A549 (cell line): ENCODE measurements around the gene CTSK. TPM values are rescaled to one million over a fixed set of nuclear protein-coding genes. Genes with fewer than 3 reads are reported as not detected.
"Not testable (repeated sequence)": the region's sequence is repeated elsewhere in the genome, so short reads cannot be mapped to it uniquely, and the experiment has no call there.

ENCODE experiments used
- ATAC-seq, 2 experiments: fragments of 200-7000 bp in 1 of 2; fragments of >200 bp in 1 of 2; cut with Nextera tagmentation in 1 of 2; cut with Tn5 transposase in 1 of 2; 3 replicates each; pipeline versions ENCODE4 v1.8.0 to v1.9.1; 2018 to 2020; ENCODE audit warnings: mild to moderate bottlenecking in 1 of 2, moderate library complexity in 1 of 2
- CTCF ChIA-PET: fragments of 300-600 bp; sonication (Branson Sonifier 250); formaldehyde crosslinking; extraction: SDS; loops from one replicate; lab custom pipeline; 2021; ENCODE audit warnings: antibody characterized with exemption, inconsistent platforms; lab: Yijun Ruan, JAX
- POLR2A ChIA-PET: fragments of 350-600 bp; formaldehyde crosslinking; extraction: SDS; loops from one replicate; lab custom pipeline; 2021; ENCODE audit warnings: antibody characterized with exemption, inconsistent platforms; lab: Yijun Ruan, JAX
- DNase-seq, 2 experiments: peaks; one replicate each; pipeline versions ENCODE4 v3.0.0 to v3.0.0-alpha.2; 2011 to 2016; ENCODE audit warnings: low read depth in 1 of 2, low spot score in 1 of 2
- FAIRE-seq: peaks from 2 replicates; lab custom pipeline; 2011; peaks lifted over from hg19 to GRCh38; lab: Jason Lieb, UNC
- H3K27ac ChIP-seq, 2 experiments: fragments of >200 bp; sonication (Bioruptor Twin); formaldehyde crosslinking; 3 replicates each; pipeline ENCODE4 v1.5.1; 2016 to 2017
- H3K4me1 ChIP-seq: fragments of >200 bp; sonication (Bioruptor Twin); formaldehyde crosslinking; 3 replicates; pipeline ENCODE4 v1.6.1; 2016
- H3K4me2 ChIP-seq: fragments of >200 bp; sonication (Bioruptor Twin); formaldehyde crosslinking; 3 replicates; pipeline ENCODE4 v1.6.1; 2016
- H3K4me3 ChIP-seq: fragments of >200 bp; sonication (Bioruptor Twin); formaldehyde crosslinking; 3 replicates; pipeline ENCODE4 v1.5.1; 2016
- H3K9me3 ChIP-seq: fragments of >200 bp; sonication (Bioruptor Twin); formaldehyde crosslinking; 3 replicates; pipeline ENCODE4 v1.6.1; 2016
- BCL3 ChIP-seq: fragments of >200 bp; sonication (Bioruptor Twin); formaldehyde crosslinking; IDR thresholded peaks from 3 replicates; pipeline ENCODE4 v1.6.1; 2016
- CBX8 ChIP-seq: fragments of 200-600 bp; sonication (generic); IDR thresholded peaks from 2 replicates; pipeline ENCODE4 v1.6.1; 2016
- CEBPB ChIP-seq, 2 experiments: fragments of >200 bp in 1 of 2; sonication (Bioruptor Twin) in 1 of 2; formaldehyde crosslinking in 1 of 2; IDR thresholded peaks; 2 replicates each; pipeline ENCODE4 v1.6.1; 2012 to 2016
- CHD2 ChIP-seq: fragments of 150-350 bp; IDR thresholded peaks from 2 replicates; pipeline ENCODE4 v1.6.1; 2014; ENCODE audit warnings: low read length; ENCODE audit not compliant: partially characterized antibody
- CHD4 ChIP-seq: fragments of 200-600 bp; sonication (generic); IDR thresholded peaks from 2 replicates; pipeline ENCODE4 v1.6.1; 2016; ENCODE audit warnings: antibody characterized with exemption, mild to moderate bottlenecking, borderline replicate concordance
- CTCF ChIP-seq: fragments of >200 bp; sonication (Bioruptor Twin); formaldehyde crosslinking; IDR thresholded peaks from 3 replicates; pipeline ENCODE4 v1.5.1; 2016
- EP300 ChIP-seq, 2 experiments: fragments of >200 bp; sonication (Bioruptor Twin); formaldehyde crosslinking; IDR thresholded peaks; 2 replicates in 1 of 2; 3 replicates in 1 of 2; pipeline ENCODE4 v1.6.1; 2016 to 2017
- ESRRA ChIP-seq: fragments of 150-350 bp; IDR thresholded peaks from 2 replicates; pipeline ENCODE4 v1.6.1; 2014; ENCODE audit warnings: mild to moderate bottlenecking, low read length, borderline replicate concordance
- FOXS1 ChIP-seq: fragments of 250-450 bp; sonication (Bioruptor Pico); IDR thresholded peaks from 2 replicates; pipeline ENCODE4 v1.5.0; 2020; ENCODE audit warnings: mild to moderate bottlenecking, moderate library complexity
- HEYL ChIP-seq: fragments of 250-450 bp; sonication (Bioruptor Pico); IDR thresholded peaks from 2 replicates; pipeline ENCODE4 v1.8.0; 2021; ENCODE audit warnings: mild to moderate bottlenecking, moderate library complexity
- HMGXB4 ChIP-seq: fragments of 250-450 bp; sonication (Bioruptor Pico); IDR thresholded peaks from 2 replicates; pipeline ENCODE4 v1.5.0; 2021; ENCODE audit warnings: mild to moderate bottlenecking, moderate library complexity, borderline replicate concordance
- HOXA7 ChIP-seq: fragments of 250-450 bp; sonication (Bioruptor Pico); IDR thresholded peaks from 2 replicates; pipeline ENCODE4 v1.5.0; 2020; ENCODE audit warnings: mild to moderate bottlenecking, moderate library complexity
- HOXB5 ChIP-seq: fragments of 250-450 bp; sonication (Bioruptor Pico); IDR thresholded peaks from 2 replicates; pipeline ENCODE4 v1.5.0; 2020; ENCODE audit warnings: mild to moderate bottlenecking, moderate library complexity
- JUNB ChIP-seq: fragments of >200 bp; sonication (Bioruptor Twin); formaldehyde crosslinking; IDR thresholded peaks from 2 replicates; pipeline ENCODE4 v1.6.1; 2016
- KDM5A ChIP-seq: fragments of 200-600 bp; sonication (generic); IDR thresholded peaks from 2 replicates; pipeline ENCODE4 v1.6.1; 2016; ENCODE audit warnings: antibody characterized with exemption, mild to moderate bottlenecking
- MAX ChIP-seq: IDR thresholded peaks from 2 replicates; pipeline ENCODE4 v1.6.1; 2012
- MYC ChIP-seq: IDR thresholded peaks from 2 replicates; pipeline ENCODE4 v1.6.1; 2012; ENCODE audit warnings: mild to moderate bottlenecking, inconsistent platforms, low read length, improper control_type of control experiment, borderline replicate concordance
- NPAS2 ChIP-seq: fragments of 250-450 bp; sonication (Bioruptor Pico); IDR thresholded peaks from 2 replicates; pipeline ENCODE4 v1.8.0; 2022; ENCODE audit warnings: mild to moderate bottlenecking, moderate library complexity, borderline replicate concordance
- PHF8 ChIP-seq: fragments of 200-600 bp; sonication (generic); IDR thresholded peaks from 2 replicates; pipeline ENCODE4 v1.6.1; 2016; ENCODE audit warnings: low read depth, mild to moderate bottlenecking, antibody characterized with exemption, moderate library complexity, borderline replicate concordance
- POLR2A ChIP-seq: IDR thresholded peaks from 2 replicates; pipeline ENCODE4 v1.6.1; 2012; ENCODE audit warnings: mild to moderate bottlenecking, low read length
- RCOR1 ChIP-seq: fragments of 150-350 bp; IDR thresholded peaks from 2 replicates; pipeline ENCODE4 v1.6.1; 2014; ENCODE audit warnings: antibody characterized with exemption, low read length, low read depth
- RFX5 ChIP-seq: fragments of 450-650 bp; IDR thresholded peaks from 2 replicates; pipeline ENCODE4 v1.7.1; 2014; ENCODE audit warnings: antibody characterized with exemption, mild to moderate bottlenecking, moderate library complexity
- RNF2 ChIP-seq: fragments of 200-600 bp; sonication (generic); IDR thresholded peaks from 2 replicates; pipeline ENCODE4 v1.6.1; 2016; ENCODE audit warnings: low read depth, mild to moderate bottlenecking, antibody characterized with exemption, moderate library complexity, borderline replicate concordance
- SREBF2 ChIP-seq: fragments of 450-650 bp; IDR thresholded peaks from 2 replicates; pipeline ENCODE4 v1.6.1; 2014; ENCODE audit warnings: mild to moderate bottlenecking, moderate library complexity
- USF2 ChIP-seq: fragments of 450-650 bp; IDR thresholded peaks from 2 replicates; pipeline ENCODE4 v1.6.1; 2014; ENCODE audit warnings: antibody characterized with exemption
- ZC3H11A ChIP-seq: fragments of 450-650 bp; IDR thresholded peaks from 2 replicates; pipeline ENCODE4 v1.6.1; 2014; ENCODE audit warnings: antibody characterized with exemption, mild to moderate bottlenecking
- WGBS: methylation state at CpG from one replicate; pipeline ENCODE4 v1.1.6; 2017; ENCODE audit errors: missing lambda C conversion rate; 5-methylcytosine and 5-hydroxymethylcytosine counted together
- polyA plus RNA-seq, 4 experiments: library from polyadenylated mRNA; depleted of rRNA in 3 of 4; stranded (reverse); fragments of >200 nt; fragmentation: RNase III in 1 of 4; extraction: RNeasy Plus Mini Kit Qiagen cat#74134 plus additional on column Dnase treatment in 1 of 4; gene quantifications; 2 replicates in 3 of 4; 3 replicates in 1 of 4; pipeline ENCODE4 v1.2.3, GENCODE V29; 2011 to 2017

The CTSK gene
- polyA plus RNA-seq, 2 of the 4 experiments (the other 2 are of a cell fraction) = 2.4 to 5.0 TPM

GRCh38 chr1:150796374-150796773 lies 11.7 kb downstream of the CTSK start:
- no peak for DNase-seq
- TF ChIP-seq EP300 (IDR thresholded peaks at IDR 0.05) (no peak), SREBF2 (no peak), POLR2A (no peak)
- TF ChIP-seq, all 56 proteins: peak for 0
- Histone ChIP-seq H3K4me1 (no peaks in the 10 kb centered on the region), H3K27ac (no peak overlapping the region), H3K4me3 (no peak overlapping the region), H3K4me2 (no peak overlapping the region), H3K9me3 (no peaks in the 10 kb centered on the region)
- ATAC-seq (no peak), FAIRE-seq (no peak)
- CTCF ChIA-PET = interaction anchor here (1.9 kb wide), 1 partner anchor 11 kb away, joined by 4 read pairs; no protein-coding TSS in a partner anchor
- WGBS = 86% methylated on average over 3 of the region's 3 CpGs
- POLR2A ChIA-PET = no interaction called here

- CTCF ChIA-PET = interaction anchor here (0.6 kb wide), 1 partner anchor 22 kb away, joined by 3 read pairs; no protein-coding TSS in a partner anchor
- H3K4me3 ChIP-seq, POLR2A ChIA-PET, H3K27ac ChIP-seq, H3K4me1 ChIP-seq, ATAC-seq, H3K9me3 ChIP-seq, DNase-seq, FAIRE-seq, H3K4me2 ChIP-seq: not testable (repeated sequence)
- WGBS = 81% methylated on average over 3 of the region's 3 CpGs
Measured at GRCh38 chr1:150793778-150794177, 14.3 kb downstream of the CTSK start.

GRCh38 chr1:150793221-150793620 lies 14.8 kb downstream of the CTSK start:
- H3K4me3 ChIP-seq = no peak overlapping the region
- ATAC-seq (no peak), FAIRE-seq (no peak), DNase-seq (no peak)
- 54% methylated on average over 1 of the region's 1 CpG for WGBS
- ChIA-PET CTCF (no interaction called here), POLR2A (no interaction called here)
- no peak overlapping the region for H3K27ac ChIP-seq
- no peaks in the 10 kb centered on the region for H3K4me1 ChIP-seq
- no peak overlapping the region for H3K4me2 ChIP-seq
- H3K9me3 ChIP-seq = no peaks in the 10 kb centered on the region
- no peak for TF ChIP-seq HOXB5 (CRISPR knock-in tag)
- TF ChIP-seq JUNB = no peak
- TF ChIP-seq ESRRA = no peak
- TF ChIP-seq MAX = no peak
- no peak for TF ChIP-seq SREBF2
- no peak for TF ChIP-seq HMGXB4
- no peak for TF ChIP-seq ZC3H11A
- no peak for TF ChIP-seq MYC
- no peak for TF ChIP-seq CTCF

- no peaks in the 10 kb centered on the region for H3K4me1 ChIP-seq
- CTCF ChIA-PET = no interaction called here
- H3K4me2 ChIP-seq = no peak overlapping the region
- no peak overlapping the region for H3K27ac ChIP-seq
- POLR2A ChIA-PET = no interaction called here
- H3K4me3 ChIP-seq = no peak overlapping the region
- no peak for FAIRE-seq
- DNase-seq = no peak
- TF ChIP-seq KDM5A (no peak), RCOR1 (no peak), CHD4 (no peak), RNF2 (no peak), CBX8 (no peak), CEBPB (IDR thresholded peaks at IDR 0.05) (no peak), USF2 (no peak), NPAS2 (CRISPR knock-in tag) (no peak), BCL3 (no peak), RFX5 (no peak), FOXS1 (CRISPR knock-in tag) (no peak), HOXA7 (CRISPR knock-in tag) (no peak), POLR2A (no peak), HEYL (CRISPR knock-in tag) (no peak), PHF8 (no peak), CHD2 (no peak)
- WGBS = 94% methylated on average over 4 of the region's 4 CpGs
- no peak for ATAC-seq
- no peaks in the 10 kb centered on the region for H3K9me3 ChIP-seq
Measured at GRCh38 chr1:150791585-150791984, 16.5 kb downstream of the CTSK start.
